ELF-1 (cell line): ENCODE measurements around the gene STX8.
A peak's percentile ranks its signal among the peaks of the same experiment; 100 is the strongest.

ENCODE experiments used
- DNase-seq: peaks from one replicate; pipeline ENCODE4 v3.0.0-alpha.2; 2016; ENCODE audit warnings: low read depth, low spot score

Gene STX8

GRCh38 chr17:9240659-9241370 lies 334.8 kb downstream of the STX8 start:
- DNase-seq: peak; percentile 94

GRCh38 chr17:9239793-9240658 lies 335.6 kb downstream of the STX8 start:
- DNase-seq: no peak

GRCh38 chr17:9239246-9239792 lies 336.3 kb downstream of the STX8 start:
- DNase-seq: no peak

- no peak for DNase-seq
These were observed 337.0 kb downstream of the STX8 start for GRCh38 chr17:9238340-9239245.

- DNase-seq: no peak
These were observed 337.8 kb downstream of the STX8 start for GRCh38 chr17:9237661-9238301.

- DNase-seq: no peak
These were observed 338.6 kb downstream of the STX8 start for GRCh38 chr17:9237053-9237410.

- DNase-seq: no peak
These were observed 339.2 kb downstream of the STX8 start for GRCh38 chr17:9236286-9237052.

GRCh38 chr17:9235346-9235745 lies 340.3 kb downstream of the STX8 start:
- no peak for DNase-seq

GRCh38 chr17:9234389-9234945 lies 341.2 kb downstream of the STX8 start:
- no peak for DNase-seq

- DNase-seq: no peak
These were observed 341.9 kb downstream of the STX8 start for GRCh38 chr17:9233761-9234160.

GRCh38 chr17:9233271-9233599 lies 342.4 kb downstream of the STX8 start:
- no peak for DNase-seq

- no peak for DNase-seq
These were observed 342.9 kb downstream of the STX8 start for GRCh38 chr17:9232591-9233270.

- DNase-seq: no peak
These were observed 343.5 kb downstream of the STX8 start for GRCh38 chr17:9232155-9232475.

- DNase-seq: no peak
These were observed 344.0 kb downstream of the STX8 start for GRCh38 chr17:9231449-9232154.

GRCh38 chr17:9230861-9231260 lies 344.8 kb downstream of the STX8 start:
- no peak for DNase-seq

- DNase-seq: no peak
These were observed 345.3 kb downstream of the STX8 start for GRCh38 chr17:9230346-9230745.

GRCh38 chr17:9229826-9230201 lies 345.8 kb downstream of the STX8 start:
- DNase-seq: no peak

- DNase-seq: no peak
These were observed 346.3 kb downstream of the STX8 start for GRCh38 chr17:9229160-9229825.
